Gastrocnemius medialis (tissue), 4 donors: ENCODE data around the gene IGFBP4. TPM values are rescaled to one million over a fixed set of nuclear protein-coding genes. Genes with fewer than 3 reads are reported as not detected.
"Not testable (repeated sequence)": the region's sequence is repeated elsewhere in the genome, so short reads cannot be mapped to it uniquely, and the experiment has no call there.

Source experiments
- ATAC-seq, 2 donors: fragments of 150-250 bp; one replicate each; pipeline ENCODE4 v1.9.1; 2016
- DNase-seq, 2 donors: peaks; one replicate each; pipeline ENCODE4 v3.0.0-alpha.2; 2019
- H3K27ac ChIP-seq, 4 donors: fragments of 200-600 bp; sonication (generic); 1 replicate in 1 of 4; 2 replicates in 3 of 4; pipeline ENCODE4 v1.5.1; 2016 to 2018; ENCODE audit warnings: mild to moderate bottlenecking in 2 of 4, moderate library complexity in 1 of 4
- H3K27me3 ChIP-seq, 3 donors: fragments of 200-600 bp; sonication (generic) in 2 of 3; 1 replicate in 1 of 3; 2 replicates in 2 of 3; pipeline versions ENCODE4 v1.5.1 to v1.6.0; 2016 to 2019; ENCODE audit warnings: mild to moderate bottlenecking in 1 of 3, moderate library complexity in 1 of 3
- H3K36me3 ChIP-seq, 2 donors: fragments of 200-600 bp; sonication (generic) in 1 of 2; one replicate each; pipeline ENCODE4 v1.5.1; 2017 to 2018
- H3K4me1 ChIP-seq, 2 donors: fragments of 200-600 bp; sonication (generic) in 1 of 2; one replicate each; pipeline ENCODE4 v1.5.1; 2016 to 2017; ENCODE audit warnings: mild to moderate bottlenecking in 2 of 2
- H3K4me3 ChIP-seq, 4 donors: fragments of 200-600 bp; sonication (generic) in 3 of 4; 1 replicate in 1 of 4; 2 replicates in 3 of 4; pipeline ENCODE4 v1.5.1; 2016 to 2019; ENCODE audit warnings: mild to moderate bottlenecking in 2 of 4
- H3K9me3 ChIP-seq, 3 donors: fragments of 200-600 bp; sonication (generic) in 2 of 3; 1 replicate in 1 of 3; 2 replicates in 2 of 3; pipeline ENCODE4 v1.5.1; 2016 to 2019
- CTCF ChIP-seq, 5 experiments: fragments of 450-650 bp in 3 of 5; fragments of 200-600 bp in 2 of 5; sonication (generic) in 2 of 5; IDR thresholded peaks in 4 of 5; conservative IDR thresholded peaks in 1 of 5; 1 replicate in 4 of 5; 2 replicates in 1 of 5; pipeline ENCODE4 v1.5.1; 2016 to 2019; ENCODE audit warnings: antibody characterized with exemption in 5 of 5, mild to moderate bottlenecking in 3 of 5, moderate library complexity in 3 of 5
- POLR2A ChIP-seq, 2 donors: fragments of 450-650 bp; IDR thresholded peaks; one replicate each; pipeline ENCODE4 v1.6.1; 2017; ENCODE audit warnings: antibody characterized with exemption in 2 of 2, mild to moderate bottlenecking in 2 of 2, moderate library complexity in 2 of 2
- in situ Hi-C, 4 donors: fragments of 200-750 bp; cut with MboI; loops; one replicate each; pipeline versions ENCODE4 v1.15.0 to v1.8.0; 2017; ENCODE audit warnings: low sequenced_read_pairs in 4 of 4
- intact Hi-C: fragments of 100-400 bp; cut with DNase I; formaldehyde crosslinking; loops from one replicate; pipeline ENCODE4 v1.15.1; 2023; ENCODE audit warnings: low total_unique reads
- total RNA-seq, 4 donors: library from RNA; depleted of rRNA; stranded (reverse); fragments of >200 nt; gene quantifications; one replicate each; pipeline versions ENCODE4 v1.1.0 to v1.2.3, GENCODE V29; 2016

The IGFBP4 gene
- total RNA-seq, 4 donors from 2014 or later, result 14.5 to 56.8 (median 36.5) TPM

DNA sequence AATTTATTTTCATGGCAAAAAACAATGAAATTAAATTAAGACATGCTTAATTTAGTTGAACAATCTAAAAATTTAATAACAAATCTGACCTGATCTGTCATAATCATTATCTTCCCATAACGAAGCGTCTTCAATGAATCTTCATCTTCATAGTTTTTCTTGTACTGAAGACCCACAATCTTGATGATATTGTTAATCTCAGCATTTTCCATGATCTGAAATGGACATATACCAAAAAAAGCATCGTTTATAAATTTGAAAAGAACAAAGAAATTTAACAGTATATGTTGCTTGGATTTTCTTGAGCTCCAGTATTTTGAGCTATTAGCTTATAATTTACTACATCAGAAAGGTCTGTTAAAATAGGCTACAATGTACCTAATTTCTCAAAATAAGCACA lies 35.8 kb upstream of the IGFBP4 start:
- no peak for ATAC-seq
- Histone ChIP-seq H3K27me3 (no peaks in the 10 kb centered on the region), H3K4me3 (no peak overlapping the region), H3K27ac (no peak overlapping the region), H3K9me3 (no peaks in the 10 kb centered on the region), H3K4me1 (no peaks in the 10 kb centered on the region), H3K36me3 (no peaks in the 10 kb centered on the region)
- no peak for TF ChIP-seq CTCF (IDR thresholded peaks at IDR 0.05 in 4 of 5, conservative IDR thresholded peaks at IDR 0.05 in 1 of 5)
- no peak for TF ChIP-seq POLR2A (IDR thresholded peaks at IDR 0.05)
- no peak for DNase-seq
- in situ Hi-C loops (no loop called here), intact Hi-C loops (no loop called here)

DNA sequence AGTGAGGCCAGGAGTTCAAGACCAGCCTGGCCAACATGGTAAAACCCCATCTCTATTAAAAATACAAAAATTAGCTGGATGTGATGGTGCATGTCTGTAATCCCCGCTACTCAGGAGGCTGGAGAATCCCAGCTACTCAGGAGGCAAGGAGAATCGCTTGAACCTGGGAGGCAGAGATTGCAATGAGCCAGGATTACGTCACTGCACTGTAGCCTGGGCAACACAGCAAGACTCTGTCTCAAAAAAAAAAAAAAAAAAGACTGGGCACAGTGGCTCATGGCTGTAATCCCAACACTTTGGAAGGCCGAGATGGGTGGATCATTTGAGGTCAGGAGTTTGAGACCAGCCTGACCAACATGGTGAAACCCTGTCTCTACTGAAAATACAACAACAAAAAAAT lies 33.7 kb upstream of the IGFBP4 start:
- ATAC-seq, in situ Hi-C loops, H3K9me3 ChIP-seq, H3K4me1 ChIP-seq, H3K27ac ChIP-seq, DNase-seq, H3K4me3 ChIP-seq, intact Hi-C loops, H3K27me3 ChIP-seq, H3K36me3 ChIP-seq: not testable (repeated sequence)

- no peaks in the 10 kb centered on the region for H3K27me3 ChIP-seq
- H3K4me3 ChIP-seq, result no peak overlapping the region
- no peak for DNase-seq
- no peaks in the 10 kb centered on the region for H3K36me3 ChIP-seq
- ATAC-seq, result no peak
- TF ChIP-seq CTCF (IDR thresholded peaks at IDR 0.05 in 4 of 5, conservative IDR thresholded peaks at IDR 0.05 in 1 of 5), result no peak
- TF ChIP-seq POLR2A (IDR thresholded peaks at IDR 0.05), result no peak
- intact Hi-C loops, result no loop called here
- in situ Hi-C loops, result loop anchor here in 1 of 4 donors (5.0 to 10.0 kb wide), 2 partner anchors 53 to 105 kb away; partner anchors contain the start of gene RARA
- H3K4me1 ChIP-seq, result no peaks in the 10 kb centered on the region
- H3K27ac ChIP-seq, result no peak overlapping the region
- H3K9me3 ChIP-seq, result no peaks in the 10 kb centered on the region
Observed at GRCh38 chr17:40410082-40410481, 33.2 kb upstream of the IGFBP4 start.

GRCh38 chr17:40411821-40412220 lies 31.4 kb upstream of the IGFBP4 start:
- in situ Hi-C loops (loop anchor here in 1 of 4 donors (5.0 to 10.0 kb wide), 2 partner anchors 55 to 107 kb away; partner anchors contain the start of gene RARA), intact Hi-C loops (no loop called here)
- Histone ChIP-seq H3K27ac (no peak overlapping the region), H3K4me1 (no peaks in the 10 kb centered on the region), H3K27me3 (peaks cover 0 to 4% (median 1%) of the 10 kb centered on the region in 3 donors), H3K9me3 (no peaks in the 10 kb centered on the region), H3K4me3 (no peak overlapping the region), H3K36me3 (no peaks in the 10 kb centered on the region)
- no peak for TF ChIP-seq CTCF (IDR thresholded peaks at IDR 0.05 in 4 of 5, conservative IDR thresholded peaks at IDR 0.05 in 1 of 5)
- no peak for TF ChIP-seq POLR2A (IDR thresholded peaks at IDR 0.05)
- ATAC-seq, result no peak
- DNase-seq, result no peak

DNA sequence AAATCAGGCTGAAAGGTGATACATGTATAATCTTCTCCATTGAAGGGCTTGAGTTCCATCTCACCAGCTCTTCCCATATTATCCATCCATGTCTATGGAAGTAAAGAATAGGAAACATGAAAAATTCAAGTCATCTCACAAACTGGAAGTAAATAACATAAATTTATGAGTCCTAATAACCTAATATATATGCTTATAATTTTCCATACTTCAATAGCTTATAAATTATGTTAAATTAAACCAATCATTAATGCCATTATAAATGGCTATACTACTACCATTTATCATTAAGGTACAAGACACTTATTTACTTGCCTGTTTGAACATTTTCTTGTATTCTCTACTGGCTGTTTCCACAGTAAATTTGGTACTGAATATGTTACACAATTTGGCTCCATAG lies 30.4 kb upstream of the IGFBP4 start:
- Histone ChIP-seq H3K27me3 (peaks cover 0 to 10% (median 5%) of the 10 kb centered on the region in 3 donors), H3K4me1 (peaks cover 6% of the 10 kb centered on the region in 2 donors), H3K27ac (no peak overlapping the region), H3K4me3 (no peak overlapping the region), H3K9me3 (no peaks in the 10 kb centered on the region), H3K36me3 (no peaks in the 10 kb centered on the region)
- DNase-seq, result no peak
- intact Hi-C loops, result no loop called here
- in situ Hi-C loops, result loop anchor here in 1 of 4 donors (5.0 to 10.0 kb wide), 2 partner anchors 56 to 108 kb away; partner anchors contain the start of gene RARA
- no peak for ATAC-seq
- TF ChIP-seq POLR2A (IDR thresholded peaks at IDR 0.05), result no peak
- TF ChIP-seq CTCF (IDR thresholded peaks at IDR 0.05 in 4 of 5, conservative IDR thresholded peaks at IDR 0.05 in 1 of 5), result no peak

DNA sequence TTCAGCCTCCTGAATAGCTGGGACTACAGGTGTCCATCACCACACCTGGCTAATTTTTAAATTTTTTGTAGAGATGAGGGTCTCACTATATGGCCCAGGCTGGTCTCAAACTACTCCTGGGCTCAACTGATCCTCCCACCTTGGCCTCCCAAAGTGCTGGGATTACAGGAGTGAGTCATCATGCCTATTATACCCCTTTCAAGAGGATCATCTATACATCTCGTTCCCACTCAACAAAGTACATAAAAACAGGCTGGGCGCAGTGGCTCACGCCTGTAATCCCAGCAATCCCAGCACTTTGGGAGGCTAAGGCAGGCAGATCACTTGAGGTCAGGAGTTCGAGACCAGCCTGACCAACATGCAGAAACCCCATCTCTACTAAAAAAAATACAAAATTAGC lies 28.9 kb upstream of the IGFBP4 start:
- intact Hi-C loops, result loop anchor here (2.0 kb wide), 1 partner anchor 56 kb away; no protein-coding TSS in a partner anchor
- not testable (repeated sequence) for ATAC-seq, H3K4me3 ChIP-seq, H3K27ac ChIP-seq, DNase-seq, H3K9me3 ChIP-seq, H3K36me3 ChIP-seq
- in situ Hi-C loops, result loop anchor here in 1 of 4 donors (5.0 to 10.0 kb wide), 2 partner anchors 57 to 110 kb away; partner anchors contain the start of gene RARA
- Histone ChIP-seq H3K27me3 (peaks cover 0 to 10% (median 5%) of the 10 kb centered on the region in 3 donors), H3K4me1 (peaks cover 6 to 10% of the 10 kb centered on the region in 2 donors)
